K562 (cell line): Measurements from ENCODE around the gene VPS16. TPM values are rescaled to one million over a fixed set of nuclear protein-coding genes. Genes with fewer than 3 reads are reported as not detected.

Experiments used
- ATAC-seq: fragments of 200-7000 bp; cut with Tn5 transposase; 3 replicates; pipeline ENCODE4 v1.9.1; 2020; ENCODE audit warnings: moderate library complexity
- BruUV-seq: library from RNA; stranded (reverse); fragments of 400-500 nt; replicated peaks from 2 replicates; lab custom pipeline; 2021; lab: Mats Ljungman, UMichigan
- CTCF ChIA-PET: fragments of 300-600 bp; formaldehyde crosslinking; extraction: SDS; loops from one replicate; lab custom pipeline; 2021; ENCODE audit warnings: low intra/inter-chr PET ratio; lab: Yijun Ruan, JAX
- POLR2A ChIA-PET: fragments of 300-600, 350-650 bp; sonication (Branson Sonifier 250); formaldehyde crosslinking; extraction: SDS; loops from one replicate; lab custom pipeline; 2021; ENCODE audit warnings: antibody characterized with exemption, inconsistent platforms; lab: Yijun Ruan, JAX
- DNase-seq, 4 experiments: peaks; one replicate each; pipeline versions ENCODE4 v3.0.0 to v3.0.0-alpha.2; 2011 to 2018; ENCODE audit warnings: low spot score in 3 of 4, mixed read lengths in 3 of 4; ENCODE audit errors: extremely low read depth in 1 of 4
- FAIRE-seq: peaks from 2 replicates; lab custom pipeline; 2011; peaks lifted over from hg19 to GRCh38; lab: Jason Lieb, UNC
- H2AFZ ChIP-seq: 2 replicates; pipeline ENCODE4 v1.6.0; 2011; ENCODE audit warnings: low read depth, low read length, control low read depth, inconsistent platforms
- H3K27ac ChIP-seq: fragments of 200-600 bp; 3 replicates; pipeline ENCODE4 v1.8.0; 2011; ENCODE audit warnings: low read depth, mild to moderate bottlenecking, control low read depth, inconsistent platforms, low read length, moderate library complexity, mixed read lengths; ENCODE audit errors: extremely low read depth
- H3K27me3 ChIP-seq, 2 experiments: fragments of 300-600 bp in 1 of 2; 2 replicates in 1 of 2; 3 replicates in 1 of 2; pipeline versions ENCODE4 v1.6.0 to v1.8.0; 2011; ENCODE audit warnings: inconsistent platforms in 2 of 2, low read length in 2 of 2, mild to moderate bottlenecking in 1 of 2, mixed read lengths in 1 of 2, moderate library complexity in 1 of 2; ENCODE audit not compliant: control insufficient read depth in 2 of 2, insufficient read depth in 2 of 2
- H3K36me3 ChIP-seq: fragments of 300-600 bp; 3 replicates; pipeline ENCODE4 v1.8.0; 2011; ENCODE audit warnings: mild to moderate bottlenecking, low read length, inconsistent platforms; ENCODE audit not compliant: control insufficient read depth, insufficient read depth
- H3K4me1 ChIP-seq, 2 experiments: fragments of 200-600 bp in 1 of 2; replicated peaks in 1 of 2; 2 replicates in 1 of 2; 3 replicates in 1 of 2; pipeline versions ENCODE4 v1.5.1 to v1.8.0; 2011; ENCODE audit warnings: inconsistent platforms in 2 of 2, low read length in 2 of 2, mild to moderate bottlenecking in 1 of 2, mixed read lengths in 1 of 2, moderate library complexity in 1 of 2; ENCODE audit not compliant: control insufficient read depth in 2 of 2, insufficient read depth in 2 of 2
- H3K4me2 ChIP-seq: 2 replicates; pipeline ENCODE4 v1.6.1; 2011; ENCODE audit warnings: low read length, control low read depth, inconsistent platforms, mixed read lengths; ENCODE audit not compliant: insufficient read depth
- H3K4me3 ChIP-seq: fragments of 200-600 bp; sonication (generic), shearing (Covaris generic); 2 replicates; pipeline ENCODE4 v1.5.1; 2016; ENCODE audit warnings: control low read depth, inconsistent platforms
- H3K79me2 ChIP-seq: fragments of 200-600 bp; 3 replicates; pipeline ENCODE4 v1.8.0; 2011; ENCODE audit warnings: low read length, inconsistent platforms; ENCODE audit not compliant: control insufficient read depth, insufficient read depth
- H3K9ac ChIP-seq, 2 experiments: 2 replicates each; pipeline versions ENCODE4 v1.6.0 to v1.6.1; 2011; ENCODE audit warnings: low read depth in 2 of 2, low read length in 2 of 2, control low read depth in 1 of 2, inconsistent platforms in 1 of 2, mild to moderate bottlenecking in 1 of 2, mixed read lengths in 1 of 2; ENCODE audit not compliant: insufficient read depth in 1 of 2
- H3K9me1 ChIP-seq: one replicate; pipeline ENCODE4 v1.6.0; 2011; ENCODE audit warnings: inconsistent platforms, mild to moderate bottlenecking, low read length, moderate library complexity; ENCODE audit not compliant: control insufficient read depth, insufficient read depth
- H3K9me3 ChIP-seq: replicated peaks from 2 replicates; pipeline ENCODE4 v1.5.1; 2011; ENCODE audit warnings: low read depth, low read length, inconsistent platforms; ENCODE audit not compliant: control insufficient read depth, insufficient read depth
- H4K20me1 ChIP-seq: replicated peaks from 2 replicates; pipeline ENCODE4 v1.6.1; 2011; ENCODE audit warnings: low read length, inconsistent platforms, mixed read lengths; ENCODE audit not compliant: control insufficient read depth, insufficient read depth
- BACH1 ChIP-seq: fragments of 200-800 bp; sonication (Bioruptor generic); IDR thresholded peaks from 2 replicates; pipeline ENCODE4 v1.6.1; 2016; ENCODE audit warnings: missing genetic modification characterization, missing compliant biosample characterization
- CEBPG ChIP-seq, 3 experiments: fragments of 200-800 bp in 1 of 3; sonication (Bioruptor generic) in 1 of 3; sonication (generic) in 1 of 3; formaldehyde crosslinking in 1 of 3; IDR thresholded peaks in 2 of 3; conservative IDR thresholded peaks in 1 of 3; 2 replicates each; pipeline versions ENCODE4 v1.6.1 to v1.8.0; 2016 to 2022; ENCODE audit warnings: missing compliant biosample characterization in 2 of 3, missing genetic modification characterization in 2 of 3, mild to moderate bottlenecking in 1 of 3, missing genetic modification reagents in 1 of 3
- KAT7 ChIP-seq: sonication (generic); formaldehyde crosslinking; IDR thresholded peaks from 2 replicates; pipeline ENCODE4 v1.8.0; 2022; ENCODE audit warnings: missing genetic modification reagents, mild to moderate bottlenecking, borderline replicate concordance
- RERE ChIP-seq: sonication (generic); formaldehyde crosslinking; IDR thresholded peaks from 2 replicates; pipeline ENCODE4 v1.8.0; 2023; ENCODE audit warnings: missing genetic modification reagents, mild to moderate bottlenecking, borderline replicate concordance
- SMARCE1 ChIP-seq: fragments of 450-650 bp; IDR thresholded peaks from 2 replicates; pipeline ENCODE4 v1.7.1; 2016; ENCODE audit warnings: mild to moderate bottlenecking
- ZBED1 ChIP-seq: IDR thresholded peaks from 2 replicates; pipeline ENCODE4 v1.6.1; 2014
- ZBTB5 ChIP-seq: fragments of 450-650 bp; IDR thresholded peaks from 2 replicates; pipeline ENCODE4 v1.6.1; 2017; ENCODE audit warnings: antibody characterized with exemption
- WGBS: fragments of 100-300 bp; shearing (Covaris generic); methylation state at CpG from one replicate; pipeline ENCODE4 v1.1.6; 2016; ENCODE audit warnings: low coverage, mixed read lengths; ENCODE audit not compliant: insufficient coverage; ENCODE audit errors: missing lambda C conversion rate; 5-methylcytosine and 5-hydroxymethylcytosine counted together
- in situ Hi-C: fragments of 300-500 bp; cut with MboI; formaldehyde crosslinking; loops from 4 replicates; pipeline ENCODE4 v1.15.0; 2018; ENCODE audit warnings: inconsistent platforms, mixed read lengths
- intact Hi-C: fragments of 100-400 bp; cut with micrococcal nuclease; formaldehyde crosslinking; loops from 2 replicates; pipeline ENCODE4 v1.14.2; 2022
- polyA plus RNA-seq, 8 experiments: library from polyadenylated mRNA; depleted of rRNA in 4 of 8; stranded (reverse) in 5 of 8; unstranded in 3 of 8; fragments of >200 nt; fragmentation: Nextera tagmentation in 2 of 8; fragmentation: Illumina TruSeq in 1 of 8; extraction: Ambion mirVana in 2 of 8; extraction: Trizol in 1 of 8; gene quantifications; 2 replicates each; pipeline versions ENCODE4 v1.2.1 to v1.2.3, GENCODE V29; 2011 to 2014; ENCODE audit warnings: inconsistent platforms in 1 of 8, missing spikeins in 1 of 8
- total RNA-seq, 7 experiments: library from RNA; depleted of rRNA in 6 of 7; stranded (reverse); fragments of >200 nt in 6 of 7; fragmentation: Illumina TruSeq in 2 of 7; extraction: Trizol in 2 of 7; gene quantifications; 2 replicates each; pipeline versions ENCODE4 v1.2.1 to v1.2.3, GENCODE V29; 2011 to 2021; ENCODE audit warnings: low replicate concordance in 1 of 7

VPS16 gene
- total and polyA plus RNA-seq, 9 of the 15 experiments (the other 6 are each of a cell fraction or from before 2014, with no cell fraction given), result 6.8 to 24.7 (median 14.0) TPM

- no peak for TF ChIP-seq RERE (CRISPR knock-in tag)
Observed at GRCh38 chr20:2825761-2826160, 14.8 kb upstream of the VPS16 start (continued).

GRCh38 chr20:2826655-2827054 lies 13.9 kb upstream of the VPS16 start:
- intact Hi-C loops (no loop called here), in situ Hi-C loops (no loop called here)
- POLR2A ChIA-PET, result interaction anchor here (1.1 kb wide), 1 partner anchor 14 kb away, joined by 3 read pairs; the partner anchor contains the start of genes PCED1A and VPS16
- CTCF ChIA-PET, result no interaction called here
- no peaks in the 10 kb centered on the region for H3K9me3 ChIP-seq
- no peaks in the 10 kb centered on the region for H3K36me3 ChIP-seq
- no peaks in the 10 kb centered on the region for H3K79me2 ChIP-seq
- 24% methylated on average over 4 of the region's 4 CpGs for WGBS
- H2AFZ ChIP-seq, result no peak overlapping the region
- ATAC-seq (no peak), DNase-seq (no peak), FAIRE-seq (no peak)
- no peak overlapping the region for H3K4me3 ChIP-seq
- no TSS peak for BruUV-seq
- no peaks in the 10 kb centered on the region for H3K9me1 ChIP-seq
- H3K27me3 ChIP-seq, result no peaks in the 10 kb centered on the region
- no peaks in the 10 kb centered on the region for H4K20me1 ChIP-seq
- no peak for TF ChIP-seq ZBED1
- no peak for TF ChIP-seq CEBPG (CRISPR knock-in tag; IDR thresholded peaks at IDR 0.05)
- TF ChIP-seq CEBPG (tag; conservative IDR thresholded peaks at IDR 0.05 in 1 of 2, IDR thresholded peaks at IDR 0.05 in 1 of 2), result peak in 1 of 2 experiments; percentile 57; a peak in 1 of 4 replicates
- TF ChIP-seq KAT7 (CRISPR knock-in tag), result no peak
- TF ChIP-seq ZBTB5, result no peak
- TF ChIP-seq SMARCE1, result no peak
- TF ChIP-seq BACH1 (tag), result no peak
- H3K9ac ChIP-seq, result no peak overlapping the region
- peaks cover 2 to 5% of the 10 kb centered on the region in 2 experiments; a peak in 2 of 5 replicates for H3K4me1 ChIP-seq
- no peak overlapping the region for H3K27ac ChIP-seq
- no peak overlapping the region for H3K4me2 ChIP-seq
